Measurements from ENCODE around the gene EPS8L2. TPM values are rescaled to one million over a fixed set of nuclear protein-coding genes. Genes with fewer than 3 reads are reported as not detected.

The EPS8L2 gene
- total and polyA plus RNA-seq, 9 of the 15 experiments (the other 6 are each of a cell fraction or from before 2014, with no cell fraction given), result 0.75 to 17.0 (median 3.7) TPM

GRCh38 chr11:665704-666281, 40.2 kb upstream of the EPS8L2 start (continued):
- TF ChIP-seq MBD1 (CRISPR knock-in tag; IDR thresholded peaks at IDR 0.05) (no peak), MYC (IDR thresholded peaks at IDR 0.05; ENCODE audit: low read depth, low read length) (peak; percentile 77), MYC (CRISPR knock-in tag; IDR thresholded peaks at IDR 0.05; ENCODE audit: borderline replicate concordance, low read depth) (no peak), ZBTB1 (CRISPR knock-in tag; IDR thresholded peaks at IDR 0.05; ENCODE audit: borderline replicate concordance, low read depth) (no peak), PCBP1 (IDR thresholded peaks at IDR 0.05; ENCODE audit: low read depth, low read length, poor library complexity, severe bottlenecking) (no peak), ZNF318 (IDR thresholded peaks at IDR 0.05; ENCODE audit: borderline replicate concordance in 1 of 2, low read depth in 1 of 2) (no peak), ZEB2 (IDR thresholded peaks at IDR 0.05) (0 out of 2 replicates have a peak, but pooled peaks have one; percentile 57), DACH1 (IDR thresholded peaks at IDR 0.05; ENCODE audit: partially characterized antibody) (no peak), NRF1 (conservative IDR thresholded peaks at IDR 0.05 in 1 of 2, IDR thresholded peaks at IDR 0.05 in 1 of 2) (peak; percentile 39 to 48; a peak in 3 of 4 replicates), ZNF41 (CRISPR knock-in tag; conservative IDR thresholded peaks at IDR 0.05) (0 out of 2 replicates have a peak, but pooled peaks have one; percentile 14), ZNF561 (CRISPR knock-in tag; conservative IDR thresholded peaks at IDR 0.05) (no peak), MEF2D (tag; conservative IDR thresholded peaks at IDR 0.05; ENCODE audit: low read depth) (peak; percentile 39; the same call in 1 of the 2 replicates), CC2D1A (IDR thresholded peaks at IDR 0.05) (no peak), HMBOX1 (IDR thresholded peaks at IDR 0.05) (no peak), CHD2 (IDR thresholded peaks at IDR 0.05; ENCODE audit: low read depth, low read length) (no peak)
